Fibroblast of skin of abdomen (primary cell): ENCODE data around the gene LRBA.

Experiments used
- DNase-seq: peaks from one replicate; pipeline ENCODE4 v3.0.0-alpha.2; 2013

Gene LRBA

DNA sequence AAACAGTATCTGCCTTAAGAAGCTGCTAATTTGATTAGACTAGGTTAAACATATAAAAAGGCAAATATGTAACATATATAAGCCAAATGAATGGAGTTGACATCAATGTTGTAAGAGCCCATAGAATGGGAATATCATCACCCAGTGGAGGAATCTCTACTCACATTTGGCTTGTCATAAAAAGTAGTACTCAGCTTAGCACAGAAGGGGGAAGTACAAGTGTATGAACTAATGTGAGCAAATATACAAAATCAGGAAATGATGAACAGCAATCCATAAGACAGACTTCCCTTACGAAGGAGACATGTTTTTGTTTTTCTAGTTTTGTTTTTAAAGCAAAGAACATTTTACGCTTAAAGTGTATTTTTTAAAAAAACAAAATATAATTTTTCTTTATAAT lies 358.2 kb downstream of the LRBA start:
- DNase-seq: no peak

GRCh38 chr4:150650751-150651150 lies 364.3 kb downstream of the LRBA start:
- no peak for DNase-seq

GRCh38 chr4:150648123-150648522 lies 367.0 kb downstream of the LRBA start:
- DNase-seq: no peak

DNA sequence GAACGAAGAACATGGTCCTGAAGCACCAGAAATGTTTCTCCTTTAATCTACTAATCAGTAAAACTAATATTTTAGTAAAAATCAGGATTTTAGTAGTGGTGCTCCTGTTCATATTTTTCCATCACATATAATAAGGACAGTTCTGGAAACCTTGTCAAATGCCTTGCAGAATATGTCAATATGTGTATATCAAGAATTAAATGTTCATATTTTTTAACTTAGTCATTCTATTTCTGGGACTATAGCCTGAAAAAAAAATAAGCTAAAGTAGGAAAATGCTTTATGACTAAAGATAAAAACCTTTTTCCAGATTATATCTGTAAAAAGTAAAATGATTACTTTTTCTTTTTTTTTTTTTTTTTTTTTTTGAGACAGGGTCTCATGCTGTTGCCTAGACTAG lies 368.1 kb downstream of the LRBA start:
- DNase-seq: peak; percentile 41

DNA sequence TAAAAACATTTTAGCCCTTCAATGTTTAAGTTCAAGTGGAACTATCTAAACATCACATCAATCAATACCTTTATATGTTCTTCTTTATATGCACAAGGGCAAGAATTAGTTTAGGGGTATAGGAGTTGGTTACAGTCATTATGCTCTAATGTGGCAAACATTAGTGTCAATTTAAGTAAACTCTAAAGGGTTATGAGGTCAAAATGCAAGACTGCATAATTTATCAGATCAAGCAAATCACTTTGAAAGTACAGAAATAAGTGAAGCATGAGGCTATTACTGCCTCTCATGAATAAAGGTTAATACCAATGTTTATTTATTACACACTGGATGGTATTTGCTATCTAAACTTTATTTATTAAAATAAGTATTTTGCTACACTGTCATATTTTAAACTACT lies 373.5 kb downstream of the LRBA start:
- DNase-seq: no peak

- DNase-seq: no peak
Measured at GRCh38 chr4:150632639-150633038, 382.4 kb downstream of the LRBA start.

DNA sequence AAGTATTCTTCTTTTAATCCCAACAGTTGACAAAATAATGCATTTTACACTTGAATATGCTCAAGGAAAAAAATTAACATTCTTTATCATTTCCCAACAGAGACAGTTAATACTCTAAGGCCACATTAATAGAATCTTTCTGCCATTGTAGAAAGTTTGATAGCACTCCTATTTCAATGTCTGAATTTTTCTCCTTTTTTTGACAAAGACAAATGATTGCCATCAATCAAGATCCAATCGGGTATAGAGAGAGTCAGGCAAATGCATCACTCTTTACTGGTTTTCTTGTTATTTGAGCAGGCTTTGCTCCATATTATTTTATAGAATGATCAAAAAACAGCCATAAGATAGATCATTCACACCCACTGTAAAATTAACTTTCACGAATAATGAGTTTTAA lies 387.0 kb downstream of the LRBA start:
- DNase-seq: no peak

DNA sequence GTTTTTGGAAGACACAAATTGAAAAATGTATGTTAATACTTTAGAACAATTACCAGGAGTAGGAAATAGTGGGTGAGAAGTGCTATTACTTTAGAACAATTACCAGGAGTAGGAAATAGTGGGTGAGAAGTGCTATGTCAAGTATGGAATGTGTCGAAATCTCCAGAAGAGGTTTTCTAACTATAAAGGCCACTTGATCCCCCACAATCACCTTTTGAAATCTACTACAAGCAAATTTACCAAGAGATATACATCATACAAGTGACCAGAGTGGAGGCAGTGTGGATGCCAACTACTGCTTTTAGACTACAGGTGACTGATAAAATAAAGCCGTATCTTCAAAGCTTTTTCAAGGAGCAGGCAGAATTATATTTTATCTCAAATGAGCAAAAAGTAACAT lies 390.1 kb downstream of the LRBA start:
- no peak for DNase-seq

DNA sequence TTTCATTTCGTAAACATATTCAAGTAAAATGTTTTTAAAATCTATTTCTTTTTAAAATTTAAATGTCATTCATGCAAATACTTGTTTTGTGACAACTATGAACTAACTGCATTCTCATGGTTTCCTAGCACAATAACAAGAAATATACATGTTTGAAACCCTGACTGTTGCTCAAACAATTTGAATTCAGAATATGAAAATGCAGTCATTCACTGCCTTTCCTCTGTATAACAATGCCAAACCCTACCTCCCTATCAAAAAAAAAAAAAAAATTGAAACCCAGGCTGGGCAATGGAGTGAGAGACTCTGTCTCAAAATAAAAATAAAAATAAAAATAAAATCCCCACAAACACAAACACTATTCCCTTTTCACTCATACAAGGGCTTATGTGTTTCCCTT lies 391.0 kb downstream of the LRBA start:
- DNase-seq: no peak

- peak; percentile 3 for DNase-seq
Measured at GRCh38 chr4:150619042-150619441, 396.0 kb downstream of the LRBA start.

- DNase-seq: no peak
Measured at GRCh38 chr4:150609131-150609530, 406.0 kb downstream of the LRBA start.

GRCh38 chr4:150600812-150601445 lies 414.2 kb downstream of the LRBA start:
- DNase-seq: no peak

DNA sequence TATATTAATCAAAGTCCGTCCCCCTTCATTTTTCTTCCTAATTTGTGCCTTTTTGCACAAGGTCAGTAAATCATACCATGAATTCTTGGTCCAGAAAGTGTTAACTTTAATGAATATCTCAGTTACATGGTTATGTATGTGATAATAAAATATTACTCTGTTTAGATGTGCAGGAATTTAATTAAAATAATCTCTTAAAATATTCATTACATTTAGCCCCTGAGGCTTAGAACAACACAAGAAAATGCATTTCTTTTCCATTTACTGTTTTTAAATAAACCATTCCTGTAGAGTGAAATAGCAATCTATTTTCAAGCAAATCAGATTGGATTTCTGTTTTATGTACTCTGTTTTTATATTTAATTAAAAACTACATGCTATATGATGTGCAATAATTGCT lies 415.5 kb downstream of the LRBA start:
- no peak for DNase-seq

GRCh38 chr4:150598909-150599308 lies 416.2 kb downstream of the LRBA start:
- peak; percentile 17 for DNase-seq

DNA sequence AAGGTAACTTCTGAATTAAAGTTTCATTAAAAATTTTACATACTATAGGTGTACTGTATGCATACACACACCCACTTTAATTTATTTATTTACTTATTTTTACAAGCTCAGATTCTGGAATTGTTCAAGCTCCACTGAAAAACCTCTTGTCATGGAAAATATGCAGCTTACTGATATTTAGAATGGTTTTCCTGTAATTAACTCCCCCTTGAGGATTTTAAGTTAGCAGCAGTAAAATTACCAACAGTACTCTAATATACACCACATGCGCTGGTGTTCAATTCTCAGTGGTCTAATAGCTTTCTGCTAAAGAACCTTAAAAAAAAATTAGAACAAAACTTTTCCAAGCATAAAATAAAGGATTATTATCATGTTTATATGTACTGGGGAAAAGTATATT lies 421.1 kb downstream of the LRBA start:
- DNase-seq: peak; percentile 23

GRCh38 chr4:150591904-150592303 lies 423.2 kb downstream of the LRBA start:
- no peak for DNase-seq

- no peak for DNase-seq
Measured at GRCh38 chr4:150591406-150591805, 423.7 kb downstream of the LRBA start.

- no peak for DNase-seq
Measured at GRCh38 chr4:150590631-150591030, 424.5 kb downstream of the LRBA start.

DNA sequence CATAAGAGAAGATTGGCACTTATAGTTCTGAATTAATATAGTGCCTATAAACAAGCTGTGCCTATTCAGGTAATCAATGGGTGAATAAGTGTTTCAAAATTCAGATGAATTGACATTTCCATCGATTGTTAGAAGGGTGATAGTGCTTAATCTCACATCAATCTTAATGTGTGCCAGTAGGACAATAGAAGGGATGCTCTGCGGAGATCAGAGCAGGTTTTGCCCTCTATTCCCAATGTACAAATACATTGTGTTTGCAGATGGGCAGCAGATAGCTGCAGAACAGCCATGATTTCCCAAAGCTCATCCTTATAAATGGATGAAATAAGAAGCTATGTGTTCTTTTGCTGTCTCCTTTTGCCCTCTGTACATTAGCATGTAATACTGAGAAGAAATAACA lies 425.9 kb downstream of the LRBA start:
- DNase-seq: no peak

- DNase-seq: no peak
Measured at GRCh38 chr4:150588316-150588715, 426.8 kb downstream of the LRBA start.

GRCh38 chr4:150586162-150586810 lies 428.8 kb downstream of the LRBA start:
- no peak for DNase-seq

DNA sequence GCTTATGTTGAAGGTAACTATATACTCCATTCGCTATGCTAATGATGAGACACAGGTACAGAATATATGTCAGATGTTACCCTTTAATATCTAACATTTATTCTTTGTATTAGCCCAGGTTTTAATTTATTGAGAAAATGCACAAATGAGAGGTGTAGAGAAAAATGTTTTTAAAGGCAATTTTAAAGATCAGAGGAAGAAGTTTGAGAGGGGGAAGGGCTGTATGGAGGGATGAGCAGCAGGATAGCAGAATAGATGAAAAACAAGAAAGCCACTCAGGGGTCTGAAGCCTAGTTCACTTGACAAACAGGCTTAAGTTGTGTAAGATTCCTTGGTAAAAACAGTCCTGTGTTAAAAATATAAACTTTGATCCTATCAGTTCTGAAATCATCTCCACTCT lies 429.5 kb downstream of the LRBA start:
- DNase-seq: no peak

GRCh38 chr4:150584111-150584915 lies 430.8 kb downstream of the LRBA start:
- DNase-seq: no peak
